IgD-negative memory B cell (primary cell): ENCODE data around the gene USP27X. TPM values are rescaled to one million over a fixed set of nuclear protein-coding genes. Genes with fewer than 3 reads are reported as not detected.
A peak's percentile ranks its signal among the peaks of the same experiment; 100 is the strongest.

Experiments
- H3K27ac Mint-ChIP-seq, 3 donors: one replicate each; pipeline ENCODE4 v1.8.0; 2020 to 2022; ENCODE audit warnings: mild to moderate bottlenecking in 3 of 3, mixed read lengths in 3 of 3, moderate library complexity in 1 of 3
- H3K27me3 Mint-ChIP-seq: one replicate; pipeline ENCODE4 v1.8.0; 2021; ENCODE audit warnings: mixed read lengths
- H3K36me3 Mint-ChIP-seq: one replicate; pipeline ENCODE4 v1.8.0; 2020; ENCODE audit warnings: mild to moderate bottlenecking, mixed read lengths
- H3K4me1 Mint-ChIP-seq, 3 donors: one replicate each; pipeline ENCODE4 v1.8.0; 2020 to 2022; ENCODE audit warnings: mixed read lengths in 3 of 3, mild to moderate bottlenecking in 1 of 3
- H3K4me3 Mint-ChIP-seq, 4 donors: one replicate each; pipeline ENCODE4 v1.8.0; 2020 to 2022; ENCODE audit warnings: mild to moderate bottlenecking in 4 of 4, mixed read lengths in 4 of 4, moderate library complexity in 3 of 4
- H3K9me3 Mint-ChIP-seq, 3 donors: one replicate each; pipeline ENCODE4 v1.8.0; 2020 to 2021; ENCODE audit warnings: mixed read lengths in 3 of 3, mild to moderate bottlenecking in 1 of 3
- polyA plus RNA-seq: library from polyadenylated mRNA; unstranded; fragments of 300-500 nt; fragmentation: Illumina TruSeq; gene quantifications from one replicate; pipeline ENCODE4 v1.2.3, GENCODE V29; 2021

USP27X gene
- polyA plus RNA-seq, 1 donor from 2014 or later = 0.23 TPM

DNA sequence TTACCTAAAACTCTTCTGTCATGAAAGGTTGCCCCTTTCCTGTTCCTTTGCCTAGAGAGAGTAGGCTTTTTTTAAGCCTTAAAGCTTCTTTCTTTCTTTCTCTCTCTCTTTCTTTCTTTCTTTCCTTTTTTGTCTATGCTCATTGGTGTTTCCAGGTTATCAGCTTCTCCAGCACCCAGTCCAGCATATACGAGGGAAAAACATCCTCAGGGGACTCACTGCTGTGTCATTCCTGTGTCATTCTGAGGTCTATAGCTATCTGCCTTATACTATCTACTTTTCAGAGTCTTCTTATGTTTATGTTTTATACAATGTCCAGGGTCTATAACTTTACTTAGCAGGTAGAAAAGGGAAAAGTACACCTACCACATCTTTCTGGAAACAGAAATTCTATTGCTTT, 10.5 kb upstream of the USP27X start:
- no peaks in the 10 kb centered on the region for H3K36me3 Mint-ChIP-seq
- peaks cover 7% of the 10 kb centered on the region for H3K27me3 Mint-ChIP-seq
- H3K4me1 Mint-ChIP-seq = no peaks in the 10 kb centered on the region
- no peak overlapping the region for H3K27ac Mint-ChIP-seq
- H3K4me3 Mint-ChIP-seq = no peak overlapping the region
- H3K9me3 Mint-ChIP-seq = no peaks in the 10 kb centered on the region

DNA sequence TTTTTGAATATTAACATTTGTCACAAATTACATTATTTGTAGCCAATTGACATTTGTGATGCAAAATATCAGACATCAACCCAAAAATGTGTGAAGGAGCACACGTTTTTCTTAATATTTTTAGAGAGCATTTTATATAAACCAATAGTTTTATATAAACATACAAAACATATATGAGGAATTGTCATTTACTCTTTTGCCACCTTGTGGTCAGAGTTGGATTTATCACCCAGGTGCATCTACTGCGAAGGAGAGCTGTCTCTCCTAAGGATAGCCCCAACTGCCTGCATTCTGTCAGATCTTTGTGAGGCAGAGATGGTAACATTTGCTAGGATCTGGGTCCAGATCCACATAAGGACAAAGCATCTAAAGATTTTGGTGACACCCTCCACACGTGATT, 2.5 kb upstream of the USP27X start:
- H3K9me3 Mint-ChIP-seq = no peaks in the 10 kb centered on the region
- peak overlapping the region in 3 of 4 donors; percentile 35 to 86 (median 48) for H3K4me3 Mint-ChIP-seq
- peaks cover 4 to 17% (median 10%) of the 10 kb centered on the region in 3 donors for H3K4me1 Mint-ChIP-seq
- H3K36me3 Mint-ChIP-seq = no peaks in the 10 kb centered on the region
- peaks cover 11% of the 10 kb centered on the region for H3K27me3 Mint-ChIP-seq
- H3K27ac Mint-ChIP-seq = peak overlapping the region in 2 of 3 donors; percentile 67 to 90

DNA sequence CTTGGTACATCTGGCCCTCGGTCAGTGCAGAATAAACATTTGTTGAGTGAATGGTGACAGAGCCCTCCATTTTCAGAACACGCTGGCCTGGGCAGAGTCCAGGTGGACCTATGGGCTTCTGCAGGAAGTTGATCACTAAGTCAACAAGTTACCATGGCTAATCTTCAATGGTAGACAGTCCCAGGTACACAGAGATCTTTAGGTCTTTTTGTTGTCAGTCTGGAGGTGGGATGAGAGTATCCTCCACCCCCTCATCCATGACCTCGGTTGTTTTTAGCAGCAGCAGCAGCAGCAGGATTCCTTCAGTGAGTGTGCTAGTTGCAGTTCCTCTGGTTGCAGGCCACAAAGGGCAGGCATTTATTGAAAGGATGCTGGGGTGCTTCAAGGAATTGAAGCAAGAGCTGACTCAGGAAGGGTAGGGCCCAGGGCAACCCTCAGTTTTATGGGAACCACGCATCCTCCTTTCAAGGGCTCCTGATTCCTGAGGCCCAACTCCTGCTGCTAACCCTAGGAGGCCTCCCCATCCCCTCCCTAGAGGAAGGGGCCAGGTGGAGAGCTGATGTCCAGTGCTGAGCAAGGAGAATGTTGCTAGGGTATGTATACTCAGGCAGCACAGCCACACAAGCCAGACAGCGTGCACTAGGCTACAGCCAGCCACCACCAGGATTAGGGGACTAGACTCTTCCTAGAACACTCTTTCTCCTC, 1.7 kb upstream of the USP27X start:
- Mint-ChIP-seq H3K36me3 (no peaks in the 10 kb centered on the region), H3K9me3 (no peaks in the 10 kb centered on the region), H3K27ac (peak overlapping the region; percentile 57 to 85 (median 71)), H3K4me1 (peaks cover 4 to 19% (median 10%) of the 10 kb centered on the region in 3 donors), H3K27me3 (peaks cover 11% of the 10 kb centered on the region), H3K4me3 (peak overlapping the region in 1 of 4 donors; percentile 86)

DNA sequence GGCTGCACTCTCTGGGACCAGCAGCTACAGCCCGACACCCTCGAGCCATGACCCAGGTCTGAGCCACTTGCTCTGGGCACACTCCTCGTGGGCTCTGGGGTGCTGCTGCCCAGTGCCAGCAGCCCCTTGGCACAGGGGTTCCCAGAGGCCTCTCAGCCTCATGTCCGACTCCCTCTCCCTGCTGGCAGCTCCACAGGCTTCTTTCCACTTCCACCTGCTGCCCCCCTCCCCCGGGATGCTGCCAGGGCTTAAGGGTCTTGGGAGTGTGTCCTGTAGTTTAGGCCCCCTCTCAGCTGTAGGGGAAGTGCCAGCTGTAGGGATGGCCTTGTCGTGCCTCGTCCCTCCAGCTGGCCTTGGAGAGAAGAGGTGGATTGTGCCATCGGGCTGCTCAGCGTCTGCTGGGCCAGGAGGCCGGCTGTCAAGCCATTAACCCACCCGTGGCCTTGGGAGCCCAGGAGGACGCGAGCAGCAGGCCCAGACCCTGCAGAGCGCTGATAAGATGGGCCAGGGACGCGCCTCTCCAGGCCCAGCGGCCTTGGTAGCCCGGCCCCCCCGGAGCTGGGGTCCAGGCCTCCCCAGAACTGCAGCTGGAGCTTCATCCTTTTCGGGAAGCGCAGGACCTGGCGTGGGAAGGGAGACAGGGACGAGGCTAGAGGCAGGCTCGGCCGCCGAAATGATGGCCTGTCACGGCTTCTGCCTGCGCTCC, 1.0 kb upstream of the USP27X start:
- peaks cover 4 to 20% (median 11%) of the 10 kb centered on the region in 3 donors for H3K4me1 Mint-ChIP-seq
- peaks cover 11% of the 10 kb centered on the region for H3K27me3 Mint-ChIP-seq
- peak overlapping the region in 1 of 3 donors; percentile 85 for H3K27ac Mint-ChIP-seq
- H3K36me3 Mint-ChIP-seq = no peaks in the 10 kb centered on the region
- no peaks in the 10 kb centered on the region for H3K9me3 Mint-ChIP-seq
- peak overlapping the region; percentile 74 to 88 (median 86) for H3K4me3 Mint-ChIP-seq

DNA sequence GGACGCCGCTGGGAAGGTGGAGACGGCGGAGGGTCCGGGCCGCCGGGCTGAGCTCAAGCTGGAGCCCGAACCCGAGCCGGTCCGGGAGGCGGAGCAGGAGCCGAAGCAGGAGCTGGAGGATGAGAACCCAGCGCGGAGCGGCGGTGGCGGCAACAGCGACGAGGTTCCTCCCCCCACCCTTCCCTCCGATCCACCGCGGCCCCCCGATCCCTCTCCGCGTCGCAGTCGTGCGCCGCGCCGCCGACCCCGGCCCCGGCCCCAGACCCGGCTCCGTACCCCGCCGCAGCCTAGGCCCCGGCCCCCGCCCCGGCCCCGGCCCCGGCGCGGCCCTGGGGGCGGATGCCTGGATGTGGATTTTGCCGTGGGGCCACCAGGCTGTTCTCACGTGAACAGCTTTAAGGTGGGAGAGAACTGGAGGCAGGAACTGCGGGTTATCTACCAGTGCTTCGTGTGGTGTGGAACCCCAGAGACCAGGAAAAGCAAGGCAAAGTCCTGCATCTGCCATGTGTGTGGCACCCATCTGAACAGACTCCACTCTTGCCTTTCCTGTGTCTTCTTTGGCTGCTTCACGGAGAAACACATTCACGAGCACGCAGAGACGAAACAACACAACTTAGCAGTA, 483 bp downstream of the USP27X start:
- Mint-ChIP-seq H3K36me3 (no peaks in the 10 kb centered on the region), H3K27ac (peak overlapping the region in 1 of 3 donors; percentile 49), H3K4me3 (peak overlapping the region; percentile 81 to 89 (median 86)), H3K4me1 (peaks cover 9 to 24% (median 11%) of the 10 kb centered on the region in 3 donors), H3K27me3 (peaks cover 8% of the 10 kb centered on the region), H3K9me3 (no peaks in the 10 kb centered on the region)

DNA sequence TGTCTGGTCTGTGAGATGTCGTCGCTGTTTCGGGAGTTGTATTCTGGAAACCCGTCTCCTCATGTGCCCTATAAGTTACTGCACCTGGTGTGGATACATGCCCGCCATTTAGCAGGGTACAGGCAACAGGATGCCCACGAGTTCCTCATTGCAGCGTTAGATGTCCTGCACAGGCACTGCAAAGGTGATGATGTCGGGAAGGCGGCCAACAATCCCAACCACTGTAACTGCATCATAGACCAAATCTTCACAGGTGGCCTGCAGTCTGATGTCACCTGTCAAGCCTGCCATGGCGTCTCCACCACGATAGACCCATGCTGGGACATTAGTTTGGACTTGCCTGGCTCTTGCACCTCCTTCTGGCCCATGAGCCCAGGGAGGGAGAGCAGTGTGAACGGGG, 1.4 kb downstream of the USP27X start:
- peaks cover 9 to 20% (median 11%) of the 10 kb centered on the region in 3 donors for H3K4me1 Mint-ChIP-seq
- no peak overlapping the region for H3K27ac Mint-ChIP-seq
- no peaks in the 10 kb centered on the region for H3K9me3 Mint-ChIP-seq
- no peaks in the 10 kb centered on the region for H3K36me3 Mint-ChIP-seq
- H3K27me3 Mint-ChIP-seq = peaks cover 4% of the 10 kb centered on the region
- peak overlapping the region in 2 of 4 donors; percentile 4 to 87 for H3K4me3 Mint-ChIP-seq

DNA sequence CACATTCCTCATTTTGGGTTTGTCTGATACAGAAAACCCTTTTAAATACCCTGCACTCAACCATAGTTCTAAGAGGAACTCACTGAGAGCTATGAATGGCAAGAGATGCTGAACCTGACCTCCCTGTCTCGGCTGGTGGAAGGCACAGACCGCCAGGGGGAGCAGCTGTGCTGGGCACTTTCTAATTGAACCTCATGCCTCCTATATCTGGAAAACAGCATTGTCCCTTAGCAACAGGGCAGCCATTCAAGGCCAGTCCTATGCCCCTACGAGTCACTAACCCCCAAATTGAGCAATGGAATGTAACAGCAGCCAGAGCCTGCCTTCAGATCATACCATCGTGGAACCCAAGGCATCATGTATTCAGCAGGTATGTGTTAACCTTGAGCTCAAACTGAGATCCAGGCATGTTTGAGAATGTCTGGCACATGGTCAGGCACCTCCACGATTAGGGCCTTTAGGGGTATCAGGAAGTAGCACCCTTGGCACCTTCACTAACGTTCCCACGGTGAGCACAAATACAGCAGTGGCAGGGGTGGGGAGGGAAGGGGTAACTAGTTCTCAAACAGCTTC, 5.1 kb downstream of the USP27X start:
- H3K4me3 Mint-ChIP-seq = peak overlapping the region in 1 of 4 donors; percentile 57
- peaks cover 5 to 13% (median 8%) of the 10 kb centered on the region in 3 donors for H3K4me1 Mint-ChIP-seq
- no peaks in the 10 kb centered on the region for H3K36me3 Mint-ChIP-seq
- peaks cover 4% of the 10 kb centered on the region for H3K27me3 Mint-ChIP-seq
- H3K9me3 Mint-ChIP-seq = no peaks in the 10 kb centered on the region
- H3K27ac Mint-ChIP-seq = peak overlapping the region in 2 of 3 donors; percentile 12 to 31

DNA sequence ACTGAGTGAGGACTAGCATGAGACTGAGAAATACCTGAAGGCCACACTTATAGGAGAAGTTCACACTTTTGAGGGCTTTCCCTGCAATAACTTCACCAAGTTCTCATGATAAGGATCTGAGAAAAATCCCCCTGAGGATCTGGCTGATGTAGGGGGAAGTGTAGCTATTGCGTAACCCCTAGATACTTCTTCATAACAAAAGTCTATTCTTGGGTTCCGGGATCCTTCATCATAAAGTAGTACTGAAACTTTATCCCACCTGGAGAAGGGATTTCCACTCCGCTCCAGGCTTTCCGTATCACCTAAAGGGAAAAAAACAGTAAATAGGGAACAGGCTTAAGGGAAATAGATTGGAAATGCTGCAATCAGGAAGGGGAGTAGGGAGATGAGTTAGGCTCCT, 13.3 kb downstream of the USP27X start:
- H3K27me3 Mint-ChIP-seq = no peaks in the 10 kb centered on the region
- no peak overlapping the region for H3K4me3 Mint-ChIP-seq

DNA sequence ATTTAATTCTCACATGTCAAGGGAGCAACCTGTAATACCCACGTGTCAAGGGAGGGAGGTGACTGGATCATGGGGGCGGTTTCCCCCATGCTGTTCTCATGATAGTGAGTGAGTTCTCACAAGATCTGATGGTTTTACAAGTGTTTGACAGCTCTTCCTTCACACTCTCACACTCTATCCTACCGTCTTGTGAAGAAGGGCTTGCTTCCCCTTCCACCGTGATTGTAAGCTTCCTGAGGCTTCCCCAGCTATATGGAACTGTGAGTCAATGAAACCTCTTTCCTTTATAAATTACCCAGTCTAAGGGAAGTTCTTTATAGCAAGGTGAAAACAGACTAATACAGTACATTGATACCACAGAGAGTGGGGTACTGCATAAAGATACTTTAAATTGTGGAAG, 17.7 kb downstream of the USP27X start:
- Mint-ChIP-seq H3K27me3 (peaks cover 3% of the 10 kb centered on the region), H3K27ac (no peak overlapping the region), H3K4me1 (no peaks in the 10 kb centered on the region), H3K9me3 (peaks cover 3 to 15% (median 12%) of the 10 kb centered on the region in 3 donors), H3K36me3 (peaks cover 3% of the 10 kb centered on the region), H3K4me3 (no peak overlapping the region)

More for the DNA sequence above, 13.3 kb downstream of the USP27X start:
- H3K9me3 Mint-ChIP-seq = peaks cover 3 to 12% (median 10%) of the 10 kb centered on the region in 3 donors
- H3K36me3 Mint-ChIP-seq = peaks cover 3% of the 10 kb centered on the region
- H3K27ac Mint-ChIP-seq = no peak overlapping the region
- H3K4me1 Mint-ChIP-seq = no peaks in the 10 kb centered on the region

DNA sequence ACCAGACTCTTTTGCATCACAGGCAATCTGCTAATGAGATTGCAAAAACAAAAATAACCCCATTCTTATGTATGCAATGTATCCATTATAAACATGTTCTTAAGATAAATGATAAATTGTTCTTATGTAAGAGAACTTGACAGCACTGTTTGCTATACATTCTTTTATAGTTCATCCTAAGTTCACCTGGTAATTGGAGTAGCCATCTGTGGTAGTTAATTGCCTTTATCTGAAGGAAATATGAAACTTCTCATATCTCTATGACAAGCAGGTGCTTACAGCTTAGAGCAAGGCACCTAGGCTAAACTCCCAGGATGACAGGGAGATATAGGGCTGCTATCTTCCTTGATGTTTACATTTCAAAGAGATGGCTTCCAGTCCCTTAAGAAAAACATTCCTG, 21.8 kb downstream of the USP27X start:
- Mint-ChIP-seq H3K9me3 (peaks cover 3 to 12% (median 12%) of the 10 kb centered on the region in 3 donors), H3K4me3 (no peak overlapping the region), H3K27ac (no peak overlapping the region), H3K27me3 (peaks cover 6% of the 10 kb centered on the region), H3K36me3 (peaks cover 3% of the 10 kb centered on the region), H3K4me1 (no peaks in the 10 kb centered on the region)

DNA sequence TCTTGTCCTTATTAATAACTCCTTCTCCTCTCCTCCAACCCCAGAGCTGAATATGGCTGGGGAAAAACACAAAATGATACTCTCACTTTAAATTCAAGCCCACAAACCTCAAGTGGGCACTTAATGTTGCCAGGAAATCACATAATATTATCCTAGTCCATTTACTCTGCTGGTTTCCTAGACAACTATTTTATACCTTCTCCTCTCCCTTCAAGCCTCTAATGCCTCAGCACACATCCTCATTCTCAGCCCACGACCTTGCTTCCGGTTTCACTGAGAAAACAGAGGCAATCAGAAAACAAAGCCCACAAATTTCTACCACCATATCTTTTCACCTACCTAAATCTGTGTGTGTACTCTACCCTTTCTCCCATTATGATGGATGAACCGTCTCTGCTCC, 31.1 kb downstream of the USP27X start:
- H3K27me3 Mint-ChIP-seq = no peaks in the 10 kb centered on the region
- no peaks in the 10 kb centered on the region for H3K36me3 Mint-ChIP-seq
- H3K4me3 Mint-ChIP-seq = no peak overlapping the region
- peaks cover 4 to 7% (median 5%) of the 10 kb centered on the region in 3 donors for H3K4me1 Mint-ChIP-seq
- peak overlapping the region in 1 of 3 donors; percentile 2 for H3K27ac Mint-ChIP-seq
- no peaks in the 10 kb centered on the region for H3K9me3 Mint-ChIP-seq

DNA sequence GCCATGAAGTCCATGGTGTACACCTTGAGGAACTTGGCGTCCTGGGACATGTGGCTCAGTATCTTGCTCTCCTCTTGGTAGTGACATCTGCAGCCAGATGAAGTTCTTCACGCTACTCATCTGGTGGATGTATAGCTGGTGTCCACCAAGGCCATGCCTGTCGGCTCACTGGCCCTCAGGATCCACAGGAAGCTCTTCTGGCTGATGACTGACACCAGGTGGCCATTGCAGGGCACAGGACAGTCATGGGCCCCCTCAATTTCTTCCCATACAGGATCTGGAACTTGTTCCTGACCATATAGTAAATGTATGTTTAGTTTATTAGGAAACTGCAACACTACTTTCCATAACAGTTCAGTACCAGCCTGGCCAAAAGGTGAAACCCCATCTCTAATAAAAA, 32.8 kb downstream of the USP27X start:
- H3K4me3 Mint-ChIP-seq = no peak overlapping the region

DNA sequence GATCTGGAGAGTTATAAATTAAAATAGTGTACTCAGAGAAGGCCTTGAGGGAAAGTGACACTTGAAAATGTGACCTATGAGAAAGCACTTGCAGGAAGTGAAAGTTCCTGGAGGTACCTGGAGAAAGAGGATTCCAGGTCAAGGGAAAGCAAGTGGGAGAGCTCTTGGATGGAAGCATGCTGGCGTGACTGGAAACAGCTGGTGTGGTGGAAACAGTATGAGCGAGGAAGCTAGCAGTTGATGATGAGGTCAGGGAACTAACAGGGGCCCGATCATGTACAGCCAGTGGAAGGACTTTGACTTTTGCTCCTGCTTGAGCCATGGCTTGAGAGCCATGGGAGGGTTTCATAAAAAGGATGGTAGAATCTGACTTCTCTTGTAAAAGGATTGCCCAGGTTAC, 33.6 kb downstream of the USP27X start:
- Mint-ChIP-seq H3K9me3 (no peaks in the 10 kb centered on the region), H3K27me3 (no peaks in the 10 kb centered on the region), H3K36me3 (no peaks in the 10 kb centered on the region), H3K4me1 (peaks cover 4 to 7% (median 5%) of the 10 kb centered on the region in 3 donors), H3K27ac (no peak overlapping the region), H3K4me3 (no peak overlapping the region)

More for the DNA sequence above, 32.8 kb downstream of the USP27X start:
- Mint-ChIP-seq H3K9me3 (no peaks in the 10 kb centered on the region), H3K27me3 (no peaks in the 10 kb centered on the region), H3K4me1 (peaks cover 4 to 7% (median 5%) of the 10 kb centered on the region in 3 donors), H3K36me3 (no peaks in the 10 kb centered on the region), H3K27ac (no peak overlapping the region)

DNA sequence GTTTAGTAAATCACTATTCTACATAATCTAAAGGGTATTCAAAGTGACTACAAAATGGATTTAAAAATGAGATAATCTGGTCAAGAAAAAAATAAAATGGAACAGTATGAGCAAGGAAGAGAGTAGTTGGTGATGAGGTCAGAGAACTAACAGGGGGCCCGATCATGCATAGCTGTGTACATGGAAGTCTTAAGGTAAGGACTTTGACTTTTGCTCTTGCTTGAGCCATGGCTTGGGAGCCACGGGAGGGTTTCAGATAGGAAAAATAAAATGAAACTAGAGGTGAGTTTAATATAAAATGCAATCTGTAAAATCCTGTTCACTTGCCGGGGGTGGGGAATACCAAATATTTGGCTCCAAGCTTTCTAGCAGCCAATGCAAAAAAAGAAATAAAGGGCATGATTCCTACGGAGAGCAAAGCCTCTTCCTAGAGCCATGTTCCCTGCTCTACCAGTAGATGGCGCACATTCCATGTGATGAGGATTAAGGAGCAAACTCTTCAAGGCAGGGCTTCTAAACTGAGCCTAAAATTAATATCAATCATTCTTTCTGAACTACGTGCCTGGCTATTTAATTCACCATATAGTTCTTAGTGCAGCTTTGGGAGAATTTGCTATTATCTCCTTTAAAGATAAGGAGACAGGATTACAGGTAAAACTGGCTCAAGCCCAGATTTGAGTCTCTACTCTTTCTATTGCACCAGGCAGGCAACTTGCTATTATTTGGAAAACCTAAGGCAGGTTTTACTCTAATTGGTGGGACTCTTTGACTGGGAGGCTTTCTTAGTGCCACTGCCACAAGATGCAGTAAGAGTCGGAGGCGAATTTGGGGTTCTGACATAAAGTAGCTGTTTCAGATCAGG, 36.3 kb downstream of the USP27X start:
- H3K27me3 Mint-ChIP-seq = no peaks in the 10 kb centered on the region
- no peaks in the 10 kb centered on the region for H3K36me3 Mint-ChIP-seq
- H3K9me3 Mint-ChIP-seq = no peaks in the 10 kb centered on the region
- no peak overlapping the region for H3K27ac Mint-ChIP-seq
- H3K4me1 Mint-ChIP-seq = peaks cover 0 to under 1% (median 0%) of the 10 kb centered on the region in 3 donors
- H3K4me3 Mint-ChIP-seq = no peak overlapping the region
